Tibial artery (tissue), 4 donors: ENCODE measurements around the gene ZNF730.

Source experiments
- DNase-seq, 2 donors: peaks; one replicate each; pipeline ENCODE4 v3.0.0-alpha.2; 2019
- H3K27ac ChIP-seq, 2 donors: fragments of 200-600 bp; sonication (generic) in 1 of 2; 1 replicate in 1 of 2; 2 replicates in 1 of 2; pipeline ENCODE4 v1.5.1; 2018 to 2019; ENCODE audit warnings: mild to moderate bottlenecking in 1 of 2
- H3K27me3 ChIP-seq, 2 donors: fragments of 200-600 bp; sonication (generic) in 1 of 2; one replicate each; pipeline versions ENCODE4 v1.5.1 to v1.6.0; 2016 to 2019
- H3K36me3 ChIP-seq, 3 donors: fragments of 200-600 bp; sonication (generic) in 2 of 3; one replicate each; pipeline ENCODE4 v1.5.1; 2016 to 2019; ENCODE audit warnings: mild to moderate bottlenecking in 2 of 3
- H3K4me1 ChIP-seq, 4 donors: fragments of 200-600 bp; sonication (generic) in 2 of 4; 1 replicate in 3 of 4; 2 replicates in 1 of 4; pipeline ENCODE4 v1.5.1; 2016 to 2019
- H3K4me3 ChIP-seq, 2 donors: fragments of 200-600 bp; sonication (generic) in 1 of 2; 1 replicate in 1 of 2; 2 replicates in 1 of 2; pipeline ENCODE4 v1.5.1; 2018 to 2019; ENCODE audit warnings: mild to moderate bottlenecking in 2 of 2
- H3K9me3 ChIP-seq, 3 donors: fragments of 200-600 bp; sonication (generic) in 1 of 3; one replicate each; pipeline ENCODE4 v1.5.1; 2016 to 2019
- CTCF ChIP-seq, 2 experiments: fragments of 200-600 bp in 1 of 2; fragments of 450-650 bp in 1 of 2; IDR thresholded peaks; one replicate each; pipeline ENCODE4 v1.5.1; 2017 to 2019; ENCODE audit warnings: antibody characterized with exemption in 2 of 2, mild to moderate bottlenecking in 1 of 2, moderate library complexity in 1 of 2
- intact Hi-C: fragments of 100-400 bp; cut with DNase I; formaldehyde crosslinking; loops from one replicate; pipeline ENCODE4 v1.15.0; 2023; ENCODE audit warnings: low total_unique reads

ZNF730 gene

GRCh38 chr19:23093832-23094231, 23.0 kb upstream of the ZNF730 start:
- Histone ChIP-seq H3K27ac (no peak overlapping the region), H3K9me3 (peaks cover 0 to 13% (median 6%) of the 10 kb centered on the region in 3 donors), H3K4me1 (no peaks in the 10 kb centered on the region), H3K27me3 (no peaks in the 10 kb centered on the region), H3K36me3 (peaks cover 0 to 8% (median 0%) of the 10 kb centered on the region in 3 donors), H3K4me3 (no peak overlapping the region)
- no peak for DNase-seq
- no peak for TF ChIP-seq CTCF (IDR thresholded peaks at IDR 0.05)
- intact Hi-C loops, result no loop called here

GRCh38 chr19:23095418-23095817, 21.4 kb upstream of the ZNF730 start:
- intact Hi-C loops, result no loop called here
- no peaks in the 10 kb centered on the region for H3K27me3 ChIP-seq
- H3K9me3 ChIP-seq, result peaks cover 0 to 13% (median 6%) of the 10 kb centered on the region in 3 donors
- no peak overlapping the region for H3K4me3 ChIP-seq
- H3K36me3 ChIP-seq, result peaks cover 0 to 8% (median 0%) of the 10 kb centered on the region in 3 donors
- TF ChIP-seq CTCF (IDR thresholded peaks at IDR 0.05), result no peak
- H3K4me1 ChIP-seq, result no peaks in the 10 kb centered on the region
- DNase-seq, result no peak
- H3K27ac ChIP-seq, result no peak overlapping the region

GRCh38 chr19:23098286-23098685, 18.5 kb upstream of the ZNF730 start:
- H3K36me3 ChIP-seq, result peaks cover 0 to 8% (median 0%) of the 10 kb centered on the region in 3 donors
- intact Hi-C loops, result no loop called here
- H3K4me1 ChIP-seq, result no peaks in the 10 kb centered on the region
- no peaks in the 10 kb centered on the region for H3K27me3 ChIP-seq
- H3K27ac ChIP-seq, result no peak overlapping the region
- no peak for DNase-seq
- peaks cover 0 to 4% (median 0%) of the 10 kb centered on the region in 3 donors for H3K9me3 ChIP-seq
- no peak overlapping the region for H3K4me3 ChIP-seq
- TF ChIP-seq CTCF (IDR thresholded peaks at IDR 0.05), result no peak

DNA sequence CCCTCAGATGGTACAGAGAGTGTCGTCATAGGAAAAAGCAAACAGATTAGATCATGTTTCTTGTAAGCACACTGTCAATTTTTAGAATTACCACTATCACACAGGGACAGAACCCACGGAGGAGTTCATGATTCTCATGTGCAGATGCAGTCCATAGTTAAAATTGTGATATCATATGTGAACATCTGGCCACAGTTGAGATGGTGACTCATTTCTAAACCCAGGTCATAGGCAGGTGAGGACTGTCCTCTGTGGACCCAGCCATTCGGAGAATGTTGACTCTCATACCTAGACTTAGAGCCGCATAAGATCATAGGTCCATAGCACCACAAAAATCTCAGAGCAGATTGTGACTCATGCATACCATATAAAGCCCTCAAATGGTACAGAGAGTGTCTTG, 17.8 kb upstream of the ZNF730 start:
- intact Hi-C loops, result no loop called here
- H3K9me3 ChIP-seq, result no peaks in the 10 kb centered on the region

DNA sequence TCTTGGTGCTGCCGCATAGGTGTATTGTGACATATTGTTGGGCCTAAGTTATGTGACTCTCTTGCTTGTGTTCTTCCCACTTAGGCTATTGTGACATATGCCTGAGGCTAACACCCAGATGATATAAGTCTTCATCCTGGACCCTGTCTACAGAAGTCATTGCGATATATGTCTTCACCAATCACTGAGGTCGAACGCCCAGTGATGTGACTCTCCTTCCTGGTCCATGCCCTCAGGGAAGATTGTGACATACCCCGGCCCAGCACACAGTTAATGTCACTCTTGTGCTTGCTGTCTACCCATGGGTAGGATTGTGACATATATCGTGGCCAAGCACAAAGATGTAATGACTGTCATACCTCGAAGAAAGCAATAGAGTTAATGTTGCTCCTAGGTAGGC, 16.9 kb upstream of the ZNF730 start:
- no peak for TF ChIP-seq CTCF (IDR thresholded peaks at IDR 0.05)
- peaks cover 0 to 8% (median 0%) of the 10 kb centered on the region in 3 donors for H3K36me3 ChIP-seq
- H3K4me1 ChIP-seq, result no peaks in the 10 kb centered on the region
- intact Hi-C loops, result no loop called here
- no peak overlapping the region for H3K27ac ChIP-seq
- no peaks in the 10 kb centered on the region for H3K27me3 ChIP-seq
- H3K9me3 ChIP-seq, result no peaks in the 10 kb centered on the region
- no peak for DNase-seq
- no peak overlapping the region for H3K4me3 ChIP-seq

More for the DNA sequence above, 17.8 kb upstream of the ZNF730 start:
- no peak for DNase-seq
- Histone ChIP-seq H3K27me3 (no peaks in the 10 kb centered on the region), H3K27ac (no peak overlapping the region), H3K36me3 (peaks cover 0 to 8% (median 0%) of the 10 kb centered on the region in 3 donors), H3K4me3 (no peak overlapping the region), H3K4me1 (no peaks in the 10 kb centered on the region)
- no peak for TF ChIP-seq CTCF (IDR thresholded peaks at IDR 0.05)

DNA sequence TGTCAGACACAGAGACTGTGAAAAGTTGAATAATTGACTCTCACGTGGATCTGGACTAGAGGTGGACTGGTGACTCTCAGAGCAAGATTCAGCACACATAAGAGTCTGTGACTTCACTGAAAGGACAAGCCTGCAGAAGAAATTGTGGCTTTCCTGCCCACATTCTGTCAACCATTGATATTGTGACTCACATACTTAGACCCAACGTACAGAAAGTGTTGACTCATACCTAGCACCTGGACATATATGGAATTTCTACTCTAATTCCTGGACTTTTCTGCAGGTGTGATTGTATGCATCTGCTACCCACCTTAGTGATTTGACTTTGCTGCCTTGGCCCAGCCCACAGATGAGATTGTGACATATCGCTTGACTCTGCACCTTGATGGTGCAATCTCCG, 15.6 kb upstream of the ZNF730 start:
- intact Hi-C loops, result no loop called here
- H3K27ac ChIP-seq, result no peak overlapping the region

More for the DNA sequence above, 15.6 kb upstream of the ZNF730 start:
- no peaks in the 10 kb centered on the region for H3K9me3 ChIP-seq
- no peak for TF ChIP-seq CTCF (IDR thresholded peaks at IDR 0.05)
- no peaks in the 10 kb centered on the region for H3K4me1 ChIP-seq
- DNase-seq, result no peak
- no peaks in the 10 kb centered on the region for H3K36me3 ChIP-seq
- H3K27me3 ChIP-seq, result no peaks in the 10 kb centered on the region
- H3K4me3 ChIP-seq, result no peak overlapping the region
